Esophagus squamous epithelium (tissue), 5 donors: ENCODE results near the gene PIK3C2G. TPM values are rescaled to one million over a fixed set of nuclear protein-coding genes. Genes with fewer than 3 reads are reported as not detected.

Experiments used
- DNase-seq: peaks from one replicate; lab custom pipeline; 2025; lab: John Stamatoyannopoulos, UW
- H3K27ac ChIP-seq, 4 donors: fragments of 200-600 bp; sonication (generic); one replicate each; pipeline ENCODE4 v1.5.1; 2016 to 2019; ENCODE audit warnings: mild to moderate bottlenecking in 1 of 4
- H3K27me3 ChIP-seq, 4 donors: fragments of 200-600 bp; sonication (generic); 1 replicate in 3 of 4; 2 replicates in 1 of 4; pipeline versions ENCODE4 v1.5.1 to v1.6.0; 2017 to 2021; ENCODE audit warnings: antibody characterized with exemption in 1 of 4
- H3K36me3 ChIP-seq, 3 donors: fragments of 200-600 bp; sonication (generic); one replicate each; pipeline ENCODE4 v1.5.1; 2016 to 2019
- H3K4me1 ChIP-seq, 3 donors: fragments of 200-600 bp; sonication (generic); one replicate each; pipeline ENCODE4 v1.5.1; 2017 to 2019
- H3K4me3 ChIP-seq, 4 donors: fragments of 200-600 bp; sonication (generic); 1 replicate in 3 of 4; 2 replicates in 1 of 4; pipeline ENCODE4 v1.5.1; 2016 to 2019; ENCODE audit warnings: mild to moderate bottlenecking in 2 of 4, moderate library complexity in 1 of 4
- H3K9me3 ChIP-seq, 3 donors: fragments of 200-600 bp; sonication (generic); one replicate each; pipeline ENCODE4 v1.5.1; 2016 to 2019
- CTCF ChIP-seq, 6 experiments: fragments of 450-650 bp in 4 of 6; fragments of 200-600 bp in 2 of 6; sonication (generic) in 2 of 6; IDR thresholded peaks; one replicate each; pipeline ENCODE4 v1.5.1; 2016 to 2019; ENCODE audit warnings: antibody characterized with exemption in 6 of 6, mild to moderate bottlenecking in 4 of 6, moderate library complexity in 4 of 6
- POLR2A ChIP-seq, 4 donors: fragments of 450-650 bp; IDR thresholded peaks; one replicate each; pipeline ENCODE4 v1.6.1; 2017; ENCODE audit warnings: antibody characterized with exemption in 4 of 4, mild to moderate bottlenecking in 4 of 4, moderate library complexity in 3 of 4
- WGBS, 2 donors: methylation state at CpG; one replicate each; pipeline ENCODE4 v1.1.5; 2018; 5-methylcytosine and 5-hydroxymethylcytosine counted together
- intact Hi-C: fragments of 100-400 bp; cut with DNase I; formaldehyde crosslinking; loops from one replicate; pipeline ENCODE4 v1.15.0; 2022
- total RNA-seq, 4 donors: library from RNA; depleted of rRNA; stranded (reverse); fragments of >200 nt; gene quantifications; one replicate each; pipeline ENCODE4 v1.1.0, GENCODE V29; 2016
- donor health status: DM: yes; HTN: yes; CAD: no.

The PIK3C2G gene
- total RNA-seq, 4 donors from 2014 or later, result 3.5 to 12.6 (median 7.2) TPM

- Histone ChIP-seq H3K27ac (no peak overlapping the region), H3K4me3 (no peak overlapping the region), H3K4me1 (no peaks in the 10 kb centered on the region), H3K27me3 (no peaks in the 10 kb centered on the region), H3K9me3 (no peaks in the 10 kb centered on the region), H3K36me3 (no peaks in the 10 kb centered on the region)
- no peak for DNase-seq
- 74 to 91% methylated on average over 4 of the region's 4 CpGs for WGBS, 2 donors
- no peak for TF ChIP-seq POLR2A (IDR thresholded peaks at IDR 0.05)
- no peak for TF ChIP-seq CTCF (IDR thresholded peaks at IDR 0.05)
- intact Hi-C loops, result no loop called here
Measured at GRCh38 chr12:18640321-18640955, 379.1 kb downstream of the PIK3C2G start.

DNA sequence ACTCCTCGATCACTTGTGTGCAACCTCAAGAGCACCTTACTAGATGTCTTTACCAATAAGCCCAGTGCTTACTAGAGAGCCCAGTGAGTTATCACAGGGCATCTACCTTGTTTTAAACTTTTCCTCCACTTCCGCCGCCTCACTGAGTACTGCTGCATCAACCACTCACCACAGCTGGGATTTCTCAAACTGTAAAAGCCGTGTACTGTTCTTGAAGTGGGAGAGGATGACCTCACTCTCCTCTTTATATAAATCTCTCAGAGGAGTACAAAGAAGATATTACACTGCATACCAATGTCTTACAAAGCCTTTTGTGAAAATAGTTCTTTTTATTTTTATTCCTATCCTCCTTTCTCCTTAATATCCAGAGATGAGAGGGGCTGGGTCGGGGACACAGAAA is 382.4 kb downstream of the PIK3C2G start:
- 46 to 66% methylated on average over 5 of the region's 5 CpGs for WGBS, 2 donors
- Histone ChIP-seq H3K27ac (no peak overlapping the region), H3K9me3 (no peaks in the 10 kb centered on the region), H3K4me1 (no peaks in the 10 kb centered on the region), H3K4me3 (no peak overlapping the region), H3K36me3 (no peaks in the 10 kb centered on the region), H3K27me3 (no peaks in the 10 kb centered on the region)
- no peak for TF ChIP-seq POLR2A (IDR thresholded peaks at IDR 0.05)
- no peak for TF ChIP-seq CTCF (IDR thresholded peaks at IDR 0.05)
- DNase-seq, result no peak
- intact Hi-C loops, result no loop called here

- Histone ChIP-seq H3K4me1 (no peaks in the 10 kb centered on the region), H3K4me3 (no peak overlapping the region), H3K36me3 (no peaks in the 10 kb centered on the region), H3K27me3 (no peaks in the 10 kb centered on the region), H3K9me3 (no peaks in the 10 kb centered on the region), H3K27ac (no peak overlapping the region)
- DNase-seq, result no peak
- 89 to 99% methylated on average over 3 of the region's 3 CpGs for WGBS, 2 donors
- intact Hi-C loops, result no loop called here
- TF ChIP-seq CTCF (IDR thresholded peaks at IDR 0.05) (no peak), POLR2A (IDR thresholded peaks at IDR 0.05) (no peak)
Measured at GRCh38 chr12:18644564-18644963, 383.2 kb downstream of the PIK3C2G start.

DNA sequence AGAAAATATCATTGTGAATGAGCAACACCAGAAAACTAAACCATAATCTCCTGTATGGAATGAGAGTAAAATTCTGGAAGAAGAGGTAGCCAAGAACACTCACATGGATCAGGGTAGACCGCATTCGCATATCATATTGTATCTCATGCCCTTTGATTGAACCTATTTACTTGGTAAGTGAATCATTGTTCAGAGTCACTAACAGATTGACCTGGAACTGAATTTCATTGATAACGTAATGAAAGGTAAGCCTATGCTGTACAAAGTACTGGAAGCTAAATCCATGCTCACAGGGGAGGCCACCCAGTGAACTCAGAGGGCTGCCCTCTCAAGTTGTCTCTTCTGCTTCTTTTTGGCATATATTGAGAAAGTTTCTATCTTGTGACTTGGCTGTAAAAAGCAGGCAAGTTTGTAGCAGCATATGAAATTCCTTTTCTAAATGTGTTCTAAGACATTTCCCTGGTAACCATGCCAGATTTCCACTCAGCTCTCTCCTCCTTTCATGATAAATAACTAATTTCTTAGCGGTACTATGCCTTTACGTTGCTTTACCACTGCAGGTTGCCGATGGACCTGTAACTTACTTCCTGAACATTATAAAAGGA is 385.1 kb downstream of the PIK3C2G start:
- DNase-seq, result no peak

More for the DNA sequence above, 385.1 kb downstream of the PIK3C2G start:
- Histone ChIP-seq H3K4me3 (no peak overlapping the region), H3K9me3 (no peaks in the 10 kb centered on the region), H3K27me3 (no peaks in the 10 kb centered on the region), H3K36me3 (no peaks in the 10 kb centered on the region), H3K27ac (no peak overlapping the region), H3K4me1 (no peaks in the 10 kb centered on the region)
- TF ChIP-seq CTCF (IDR thresholded peaks at IDR 0.05) (no peak), POLR2A (IDR thresholded peaks at IDR 0.05) (no peak)
- intact Hi-C loops, result no loop called here
- WGBS, 2 donors, result 77 to 94% methylated on average over 6 of the region's 6 CpGs
